HG03025 (cell line): ENCODE data around the gene MYO16.
"Not testable (repeated sequence)": the region's sequence is repeated elsewhere in the genome, so short reads cannot be mapped to it uniquely, and the experiment has no call there.

Source experiments
- ATAC-seq: cut with Tn5 transposase; IDR thresholded peaks from one replicate; pipeline ENCODE4 v1.9.1; 2021; ENCODE audit warnings: mild to moderate bottlenecking, moderate library complexity; ENCODE audit not compliant: unreplicated experiment, low FRiP score

Gene MYO16

DNA sequence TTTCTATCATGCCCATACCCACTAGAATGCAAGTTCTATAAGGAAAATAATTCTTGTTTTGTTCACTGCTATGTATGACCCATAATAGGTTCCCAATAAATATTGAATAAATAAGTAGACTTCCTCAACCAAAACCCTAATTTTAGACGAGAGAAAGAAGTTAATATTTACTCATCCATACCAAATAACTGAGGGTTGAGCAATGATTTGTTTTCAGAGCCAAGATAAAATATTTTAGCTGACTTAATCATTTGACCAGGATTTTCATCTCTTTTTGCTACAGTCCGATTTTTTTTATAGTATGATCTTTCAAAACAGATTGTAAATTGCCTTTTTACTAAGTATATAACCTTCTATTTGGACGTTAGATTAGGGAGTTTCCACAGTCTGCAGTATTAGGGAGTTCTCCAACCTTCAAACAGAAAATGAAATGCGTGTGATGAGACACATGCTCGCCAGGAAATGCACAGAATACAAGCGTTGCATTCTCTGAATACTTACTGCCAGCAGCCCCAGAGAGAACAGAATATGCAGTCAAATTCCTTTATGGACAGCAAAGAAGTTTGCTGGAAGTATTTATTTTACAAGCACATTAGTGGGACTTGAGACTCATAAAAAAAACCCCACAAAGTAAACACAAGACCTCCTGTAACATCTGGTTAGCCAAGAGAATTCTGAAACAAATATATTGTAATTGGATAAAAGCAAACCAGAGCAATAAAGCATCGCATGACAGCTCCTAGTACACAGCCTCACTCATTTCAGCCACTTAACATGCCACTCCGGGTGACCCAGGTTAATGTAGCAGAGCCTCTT lies 230.0 kb downstream of the MYO16 start:
- ATAC-seq, result no peak

DNA sequence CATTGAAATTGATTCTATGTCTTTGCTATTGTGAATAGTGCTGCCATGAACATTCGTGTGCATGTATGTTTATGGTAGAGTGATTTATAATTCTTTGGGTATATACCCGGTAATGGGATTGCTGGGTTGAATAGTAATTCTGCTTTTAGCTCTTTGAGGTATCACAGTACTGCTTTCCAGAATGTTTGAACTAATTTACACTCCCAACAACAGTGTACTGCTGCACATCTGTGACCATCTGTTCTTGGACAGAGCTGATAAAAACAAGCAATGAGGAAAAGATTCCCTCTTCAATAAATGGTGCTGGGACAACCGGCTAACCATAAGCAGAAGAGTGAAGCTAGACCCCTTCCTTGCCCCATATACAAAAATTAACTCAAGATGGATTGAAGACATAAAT lies 231.0 kb downstream of the MYO16 start:
- no peak for ATAC-seq

DNA sequence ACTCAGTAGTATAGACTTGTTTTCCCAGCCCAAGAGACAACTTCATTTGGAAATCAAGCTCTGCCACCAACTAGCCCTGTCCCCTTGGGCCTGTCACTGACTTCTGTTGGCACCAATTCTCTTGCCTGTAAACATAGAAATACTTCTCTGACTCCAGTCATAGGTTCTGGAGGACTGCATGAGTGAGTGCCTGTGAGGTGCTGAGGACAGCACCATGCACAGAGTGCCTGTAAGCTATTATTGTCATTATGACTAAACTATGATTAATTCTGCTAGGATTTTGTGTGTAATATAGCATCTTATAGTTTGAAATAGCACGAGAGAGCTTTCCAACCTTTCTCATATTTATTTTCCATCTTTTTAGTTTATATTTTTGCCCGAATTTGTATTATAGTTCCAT lies 247.9 kb downstream of the MYO16 start:
- ATAC-seq, result no peak

DNA sequence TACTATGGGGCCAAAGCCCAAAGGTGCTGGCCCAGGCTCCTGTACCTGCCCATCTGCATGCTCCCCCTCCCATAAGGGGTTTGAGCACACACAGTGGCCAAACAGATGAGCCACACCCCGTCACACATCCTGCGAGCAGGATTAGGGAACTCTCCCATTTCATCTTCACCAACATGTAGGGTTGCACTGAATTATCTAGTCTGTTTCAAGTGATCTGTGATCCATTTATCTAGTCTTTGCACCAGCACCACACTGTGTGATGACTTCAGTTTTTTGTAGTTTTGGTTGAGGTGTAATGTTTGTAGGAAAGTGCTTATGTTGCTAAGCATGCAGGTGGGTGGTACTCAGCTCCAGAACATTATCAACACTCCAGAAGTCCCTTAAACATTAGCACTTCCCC lies 249.3 kb downstream of the MYO16 start:
- ATAC-seq, result no peak

DNA sequence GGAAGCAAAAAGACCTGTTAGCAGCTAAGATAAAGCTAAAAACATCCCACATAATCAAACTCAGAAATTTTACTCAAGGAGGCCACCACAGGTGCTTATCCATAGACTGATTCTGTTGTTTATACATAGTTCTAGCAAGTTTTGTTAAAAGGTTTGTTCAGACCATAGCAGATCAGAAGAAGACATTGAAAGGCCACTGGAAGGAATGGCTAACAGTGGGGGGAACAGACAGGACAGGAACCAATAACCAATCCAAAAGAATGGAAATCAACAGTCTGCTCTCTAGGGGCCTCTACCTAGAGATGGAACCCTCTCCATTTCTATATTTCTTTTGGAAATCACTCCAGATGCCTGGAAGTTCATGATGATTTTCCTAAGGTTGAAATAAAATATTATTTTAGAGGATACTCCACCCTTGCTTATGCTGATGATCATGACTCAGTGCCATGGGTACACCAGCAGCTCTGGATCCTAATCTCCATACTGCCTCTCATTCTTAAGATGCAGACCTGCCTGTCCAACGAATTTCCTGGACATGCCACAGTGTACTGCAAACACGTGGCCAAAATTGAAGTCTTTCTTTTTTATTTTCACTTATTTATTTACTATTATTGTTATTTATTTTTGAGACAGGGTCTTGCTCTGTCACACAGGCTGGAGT lies 260.0 kb downstream of the MYO16 start:
- ATAC-seq, result no peak

DNA sequence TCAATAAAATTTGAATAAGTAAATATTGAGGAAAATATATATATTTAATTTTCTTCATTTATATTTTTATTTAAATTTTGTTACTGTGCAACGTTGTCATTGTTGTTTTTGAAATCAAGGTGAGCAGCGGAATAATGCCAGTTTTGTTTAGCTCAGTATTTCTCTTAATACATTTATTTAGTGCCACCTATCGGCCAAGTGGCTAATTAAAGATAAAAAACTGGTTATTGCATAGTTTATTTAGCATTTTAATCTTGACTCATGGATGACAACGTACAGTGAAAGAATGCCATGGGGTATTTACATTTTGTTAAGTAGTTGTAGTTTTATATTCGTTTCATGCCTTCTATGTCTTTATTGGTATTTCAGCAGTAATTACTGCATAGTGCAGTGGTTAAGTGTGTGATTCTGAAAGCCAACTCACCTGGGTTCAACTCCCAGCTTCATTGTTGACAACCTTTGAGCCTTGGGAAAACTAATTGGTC lies 265.9 kb downstream of the MYO16 start:
- peak; percentile 49 for ATAC-seq

DNA sequence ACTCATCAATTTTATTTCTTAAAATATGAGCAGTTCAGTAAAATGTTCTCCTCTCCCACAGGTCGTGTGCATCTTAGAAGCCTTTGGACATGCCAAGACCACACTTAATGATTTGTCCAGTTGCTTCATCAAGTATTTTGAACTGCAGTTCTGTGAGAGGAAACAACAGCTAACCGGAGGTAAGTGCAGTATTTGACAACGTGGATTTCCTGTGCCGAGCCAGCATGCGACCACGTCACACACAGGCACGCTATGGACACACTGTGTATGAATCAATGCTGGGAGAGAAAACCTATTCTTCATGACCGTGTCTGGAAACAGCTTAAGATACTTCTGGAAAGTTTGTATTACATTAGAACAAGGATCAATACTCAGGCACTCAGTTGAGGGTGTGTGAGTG lies 268.5 kb downstream of the MYO16 start:
- no peak for ATAC-seq

DNA sequence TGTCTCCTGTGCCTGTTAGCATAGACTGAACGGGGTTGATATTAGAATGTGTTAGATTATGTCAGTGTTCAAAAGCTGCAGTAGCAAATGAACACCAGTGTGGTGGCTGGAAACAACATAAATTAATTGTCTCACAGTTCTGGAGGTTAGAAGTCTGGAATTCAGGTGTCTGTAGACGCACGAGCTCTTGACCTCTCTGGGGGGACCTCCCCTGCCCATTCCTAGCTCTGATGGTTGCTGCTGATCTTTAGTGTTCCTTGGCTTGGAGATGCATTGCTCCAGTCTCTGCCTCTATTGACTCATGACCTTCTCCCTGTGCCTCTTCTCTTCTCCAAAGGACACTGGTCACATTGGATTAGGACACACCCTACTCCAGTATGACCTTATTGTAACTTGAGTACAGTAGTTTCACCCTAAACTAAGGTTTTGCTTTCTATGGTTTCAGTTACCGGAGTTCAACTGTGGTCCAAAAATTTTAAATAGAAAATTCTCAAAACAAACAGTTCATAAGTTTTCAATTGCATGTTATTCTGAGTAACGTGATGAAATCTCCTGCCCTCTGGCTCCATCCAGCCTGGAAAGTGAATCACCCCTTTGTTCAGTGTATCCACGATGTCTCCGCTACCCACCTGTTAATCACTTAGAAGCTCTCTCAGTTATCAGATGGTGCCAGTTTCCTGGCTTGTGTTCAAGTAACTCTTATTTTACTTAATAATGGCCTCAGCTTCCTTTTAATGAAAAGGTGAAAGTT lies 273.2 kb downstream of the MYO16 start:
- ATAC-seq, result no peak

DNA sequence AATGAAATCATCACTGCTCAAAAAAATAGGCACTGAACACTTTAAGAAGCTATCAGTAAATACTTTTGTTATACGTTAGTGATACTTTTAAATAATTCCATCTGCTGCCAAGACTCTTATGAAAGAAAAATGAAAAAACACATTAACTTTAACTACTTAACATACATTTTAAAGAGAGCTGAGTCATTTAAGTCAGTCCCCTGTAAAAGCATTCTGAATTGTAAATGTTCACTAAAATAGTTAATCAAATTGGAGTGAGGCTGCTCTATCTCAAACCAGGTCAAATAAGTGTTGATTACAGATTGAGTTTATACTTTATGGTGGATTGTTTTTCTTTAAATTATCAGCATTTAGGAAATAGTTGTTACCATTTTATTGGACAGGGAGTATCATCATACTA lies 274.2 kb downstream of the MYO16 start:
- no peak for ATAC-seq

DNA sequence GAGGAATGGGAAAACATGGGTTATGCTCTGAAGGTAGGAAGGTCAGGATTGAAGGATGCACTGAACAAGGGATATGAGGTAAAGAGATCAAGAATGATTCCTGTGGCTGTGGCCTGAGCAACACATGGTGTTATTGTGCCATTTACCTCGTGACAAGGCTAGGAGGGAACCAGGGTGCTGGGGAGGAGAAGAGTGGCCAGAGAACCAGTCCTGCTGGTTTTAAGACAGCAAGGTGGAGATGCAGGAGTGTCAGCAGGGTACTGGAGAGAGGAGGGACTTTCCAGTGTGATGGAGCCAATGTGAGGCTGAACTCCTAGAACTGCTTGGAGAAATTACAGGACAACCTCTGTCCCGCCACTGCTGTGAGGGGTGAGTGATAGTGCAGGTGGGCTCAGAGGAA lies 282.4 kb downstream of the MYO16 start:
- ATAC-seq, result no peak

DNA sequence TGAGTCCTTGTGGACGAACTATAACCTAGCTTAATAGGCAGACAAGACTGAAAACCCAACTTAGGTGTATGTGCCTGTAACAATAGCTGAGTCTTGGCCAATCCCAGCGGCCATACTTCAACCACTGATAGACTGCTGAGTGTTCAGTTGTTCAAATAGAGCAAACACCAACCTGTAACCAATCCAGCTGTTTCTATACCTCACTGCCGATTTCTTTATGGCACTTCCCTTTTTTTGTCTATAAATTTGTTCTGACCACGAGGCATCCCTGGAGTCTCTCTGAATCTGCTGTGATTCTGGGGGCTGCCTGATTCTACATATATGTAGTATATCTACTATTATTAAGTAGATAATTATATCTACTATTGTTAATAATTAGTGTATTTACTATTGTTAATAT lies 284.3 kb downstream of the MYO16 start:
- ATAC-seq, result not testable (repeated sequence)

DNA sequence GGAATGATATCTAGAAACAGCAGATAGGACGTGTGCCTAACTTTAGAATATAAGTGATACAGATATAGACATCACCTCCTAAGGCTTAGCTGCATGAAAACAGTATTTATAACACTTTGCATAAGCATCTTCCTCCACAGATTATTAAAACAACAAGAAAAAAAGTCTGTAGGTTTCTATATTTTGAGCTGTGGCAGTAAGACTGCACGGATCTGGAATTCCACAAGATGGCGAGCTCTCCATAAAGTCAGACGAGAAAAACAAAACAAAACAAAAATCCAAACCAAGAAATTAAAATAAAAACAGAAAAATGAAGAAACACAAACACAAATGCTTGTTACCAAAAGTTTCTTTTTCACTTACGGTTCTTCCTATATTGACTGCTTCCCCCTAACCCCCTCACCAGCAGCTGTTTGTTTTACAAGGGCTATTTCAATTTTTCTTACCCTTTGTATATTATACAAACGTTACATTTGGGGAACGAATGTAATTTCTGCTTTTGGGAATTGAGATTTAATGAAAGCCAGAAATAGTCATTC lies 285.8 kb downstream of the MYO16 start:
- peak; percentile 19 for ATAC-seq

DNA sequence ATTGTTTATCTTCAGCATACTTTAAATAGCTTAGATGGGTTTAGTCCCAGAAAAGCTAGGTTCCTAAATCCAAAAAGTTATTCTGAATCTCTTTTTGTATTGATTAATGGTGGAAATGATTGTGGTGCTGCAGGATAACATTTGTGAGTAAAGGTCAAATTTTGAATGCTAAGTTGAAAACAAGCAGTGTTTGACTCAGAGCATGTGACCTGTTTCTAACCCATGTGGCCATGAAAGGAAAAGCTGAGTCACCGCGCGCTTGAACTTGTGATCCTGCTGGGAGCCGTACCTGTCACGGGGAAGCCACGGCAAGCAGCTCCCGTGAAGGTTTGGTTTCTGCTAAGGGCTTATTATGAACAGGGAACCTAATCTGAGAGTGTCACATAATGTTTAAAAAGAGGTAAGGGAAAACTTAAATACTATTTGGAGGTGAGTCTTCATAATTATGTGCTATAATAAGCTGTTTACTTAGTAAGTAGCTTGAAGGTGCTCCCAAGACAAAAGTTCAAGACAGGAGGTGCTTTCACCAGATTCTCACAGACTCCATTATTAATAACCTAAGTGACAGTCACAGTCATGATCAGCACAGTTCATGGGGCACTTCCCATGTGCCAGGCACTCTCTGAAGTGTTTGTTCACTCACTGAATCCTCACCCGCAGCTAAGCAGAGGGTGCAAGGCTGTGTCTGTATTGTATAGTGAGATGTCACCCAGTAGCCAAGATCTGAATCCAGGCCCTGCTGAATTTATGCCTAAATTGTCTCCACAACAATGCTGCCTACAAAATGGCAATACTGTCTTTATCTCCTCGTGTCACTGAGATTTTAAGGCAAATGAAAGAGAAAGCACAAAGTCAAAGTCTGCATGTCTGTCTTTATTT lies 286.5 kb downstream of the MYO16 start:
- ATAC-seq, result peak; percentile 92

DNA sequence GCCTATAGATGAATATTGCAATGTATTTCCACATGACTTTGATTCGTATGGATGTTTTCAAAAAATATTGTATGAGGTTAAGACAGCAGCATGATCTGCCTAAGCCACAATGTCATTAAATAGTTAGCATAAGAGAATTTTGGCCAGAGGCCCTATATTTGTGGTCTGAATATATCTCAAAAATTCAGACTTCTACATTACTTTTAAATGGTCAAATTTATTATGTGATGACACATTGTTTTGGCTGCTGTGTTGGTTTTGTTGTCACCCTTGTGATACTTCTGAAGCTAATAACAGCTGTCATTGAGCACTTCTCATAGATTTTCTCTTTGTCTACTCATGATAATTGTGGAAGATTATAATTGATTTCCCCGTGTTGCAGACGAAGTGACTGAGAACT lies 288.2 kb downstream of the MYO16 start:
- ATAC-seq, result no peak

DNA sequence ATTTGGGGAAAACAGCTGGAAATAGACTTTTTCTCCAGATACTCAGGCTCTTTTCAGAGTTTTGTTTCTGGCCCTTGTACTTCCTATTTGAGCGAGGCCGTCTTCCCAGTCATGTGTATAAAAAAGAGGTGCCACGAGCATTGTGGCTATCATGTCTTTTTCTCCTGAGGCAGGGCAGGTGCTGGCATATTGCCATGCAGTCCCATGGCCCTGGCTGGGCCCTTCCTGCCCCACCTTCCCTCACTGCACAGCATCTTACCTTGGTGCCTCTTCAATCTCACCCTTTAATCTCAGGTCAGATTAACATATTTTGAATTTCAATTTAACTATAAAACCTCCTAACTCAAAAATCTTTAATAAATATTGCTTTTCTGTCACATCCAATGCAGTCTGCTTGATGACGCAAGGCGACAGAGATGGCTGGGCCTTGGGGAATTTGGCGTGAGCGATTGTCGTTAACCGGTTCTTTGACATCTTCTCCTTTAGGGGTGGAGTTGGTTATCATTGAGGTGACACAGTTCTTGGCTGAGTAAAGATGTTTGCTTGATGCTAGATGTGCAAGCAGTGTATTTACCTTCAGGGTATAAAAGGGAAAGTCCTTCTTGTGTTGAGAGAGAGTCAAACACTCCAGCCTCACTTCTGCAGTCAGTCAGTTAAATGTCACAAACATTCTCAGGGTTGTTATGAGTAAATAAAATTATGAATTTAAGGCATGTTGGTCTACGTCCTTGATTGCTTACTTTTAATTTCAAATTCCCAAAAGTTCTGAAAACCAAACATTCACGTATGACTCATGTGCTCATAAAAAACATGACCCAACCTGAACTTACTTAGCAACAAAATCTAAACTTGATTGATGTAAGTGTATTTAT lies 289.9 kb downstream of the MYO16 start:
- ATAC-seq, result no peak

DNA sequence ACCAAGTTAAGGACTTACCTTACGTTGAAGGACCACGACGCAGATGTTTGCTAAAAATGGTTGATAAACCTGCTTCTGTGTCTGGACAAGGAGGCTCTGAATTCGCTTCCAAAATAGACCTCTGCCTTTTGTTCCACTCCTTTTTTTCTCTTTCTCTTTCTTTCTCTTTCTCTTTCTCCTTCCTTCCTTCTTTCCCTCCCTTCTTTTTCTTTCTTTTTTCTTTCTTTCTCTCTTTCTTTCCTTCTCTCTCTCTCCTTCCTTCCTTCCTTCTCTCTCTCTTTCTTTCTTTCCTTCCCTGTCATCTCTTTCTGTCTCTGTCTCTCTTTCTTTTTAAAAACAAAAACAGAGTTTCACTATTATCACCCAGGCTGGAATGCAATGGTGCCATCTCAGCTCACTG lies 290.7 kb downstream of the MYO16 start:
- ATAC-seq, result no peak

DNA sequence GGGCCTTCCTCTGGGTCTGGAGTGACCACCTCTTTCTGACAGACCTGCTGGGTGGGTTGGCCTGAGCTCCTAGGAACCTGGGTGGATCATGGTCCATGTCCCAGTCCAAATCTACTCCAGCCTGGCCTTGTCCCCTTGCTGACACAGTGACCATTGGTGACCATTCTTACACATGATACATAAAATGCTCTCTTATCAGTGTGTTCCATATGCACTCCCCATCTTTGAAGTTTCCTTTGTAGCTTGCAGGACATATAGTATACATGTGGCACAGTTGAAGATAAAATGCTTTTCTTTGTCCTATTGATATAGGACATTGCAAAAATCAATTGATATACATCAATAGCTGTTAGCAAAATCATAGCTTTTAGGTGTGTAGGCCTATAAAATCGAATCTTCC lies 291.8 kb downstream of the MYO16 start:
- ATAC-seq, result no peak

DNA sequence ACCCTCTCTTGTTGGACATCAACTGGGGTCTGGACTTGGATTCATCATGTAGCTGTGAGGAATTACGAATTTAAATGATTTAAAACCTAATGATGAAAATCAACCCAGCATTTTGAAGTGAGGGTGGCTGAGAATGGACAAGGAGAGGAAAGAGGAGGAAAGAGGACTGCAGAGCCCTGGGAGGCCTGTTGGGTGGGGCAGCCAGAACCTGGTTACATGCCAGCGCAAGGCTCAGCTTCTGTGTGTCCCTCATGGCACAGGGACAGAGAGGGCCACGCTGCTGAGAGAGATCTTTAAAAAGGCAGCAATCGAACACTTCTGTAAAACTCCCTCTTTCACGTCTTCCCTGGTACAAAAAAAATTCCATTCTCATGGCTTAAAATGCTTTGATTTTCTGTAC lies 292.7 kb downstream of the MYO16 start:
- no peak for ATAC-seq

DNA sequence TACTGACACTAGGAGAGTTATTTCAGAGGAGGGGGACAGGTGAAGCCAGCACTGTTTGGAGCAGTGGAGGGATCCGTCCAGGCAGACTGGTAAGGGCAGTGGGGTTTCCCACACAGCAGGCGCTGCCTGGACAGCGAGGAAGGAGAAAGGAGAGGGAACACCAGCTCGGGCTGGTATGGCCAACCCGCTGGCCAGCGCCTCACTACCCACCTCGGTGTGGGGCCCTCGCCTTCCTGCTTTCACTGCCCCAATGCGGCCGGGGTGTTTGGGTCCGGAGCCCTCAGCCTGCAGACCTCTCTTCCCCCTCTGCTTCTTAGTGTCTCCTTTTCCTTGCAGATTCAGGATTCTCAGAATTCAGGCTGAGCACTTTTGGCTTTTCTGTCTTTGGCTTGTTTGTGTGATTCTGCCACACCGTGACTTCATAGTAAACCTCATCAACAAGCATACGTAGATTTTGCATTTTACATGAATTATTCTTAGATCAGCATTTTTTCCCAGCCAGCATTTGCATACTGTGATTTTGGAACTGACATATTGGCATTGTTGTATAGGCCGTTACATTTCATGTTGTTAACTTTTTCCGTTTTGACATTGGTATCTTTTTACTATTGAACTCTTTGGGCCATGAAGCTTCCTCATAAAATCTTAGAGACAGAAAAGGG lies 294.1 kb downstream of the MYO16 start:
- ATAC-seq, result no peak
